Measurements from ENCODE around the gene KIF17. TPM values are rescaled to one million over a fixed set of nuclear protein-coding genes. Genes with fewer than 3 reads are reported as not detected.
"Not testable (repeated sequence)": the region's sequence is repeated elsewhere in the genome, so short reads cannot be mapped to it uniquely, and the experiment has no call there.

Gene KIF17
- total RNA-seq, 2 donors from 2014 or later, result 3.2 to 4.0 TPM

DNA sequence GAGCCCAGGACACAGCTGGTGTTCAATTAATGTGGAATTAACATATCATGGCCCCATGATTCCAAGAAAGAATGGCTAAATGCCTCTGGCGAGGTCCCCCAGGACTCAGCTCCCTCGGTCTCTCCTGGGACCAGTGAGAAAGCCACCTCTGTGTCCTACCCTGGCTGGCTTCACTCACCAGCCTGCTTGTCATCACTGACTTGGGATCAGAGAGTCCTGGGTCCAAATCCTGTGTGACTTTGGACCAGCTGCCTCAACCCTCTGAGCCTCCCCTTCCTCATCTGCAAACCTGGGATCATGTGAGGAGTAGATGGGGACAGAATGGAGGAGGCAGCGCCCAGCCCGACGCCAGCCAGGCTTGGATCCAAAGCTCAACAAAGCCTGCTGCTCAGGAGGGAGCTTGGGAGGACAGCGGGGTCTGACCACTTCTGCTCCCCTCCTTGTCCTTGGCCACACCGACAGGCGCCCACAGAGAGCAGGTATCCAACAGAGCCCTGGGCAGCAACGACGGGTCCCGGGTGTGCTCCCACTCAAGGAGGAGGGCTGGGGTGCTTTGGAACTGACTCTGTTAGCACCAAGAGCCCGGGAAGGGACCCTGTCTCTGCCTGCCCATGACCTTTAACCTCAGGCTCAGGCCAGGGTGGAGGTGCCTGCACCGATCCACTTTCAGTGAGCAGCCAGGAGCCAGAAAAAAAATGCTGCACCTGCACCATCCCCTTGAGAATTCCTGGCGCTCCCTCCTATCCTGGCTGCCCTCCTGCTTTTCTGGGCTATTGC lies 11.5 kb upstream of the KIF17 start:
- no peak for DNase-seq
- no peak for ATAC-seq
- intact Hi-C loops (cut with DNase I), result no loop called here

GRCh38 chr1:20728371-20729154 lies 10.8 kb upstream of the KIF17 start:
- ATAC-seq (no peak), DNase-seq (no peak)
- intact Hi-C loops (cut with DNase I), result no loop called here

- no peak for DNase-seq
- no peak for ATAC-seq
- intact Hi-C loops (cut with DNase I), result no loop called here
These were observed 10.0 kb upstream of the KIF17 start for GRCh38 chr1:20727746-20728316.

GRCh38 chr1:20726932-20727745 lies 9.3 kb upstream of the KIF17 start:
- no peak for DNase-seq
- intact Hi-C loops (cut with DNase I), result no loop called here
- no peak for ATAC-seq

DNA sequence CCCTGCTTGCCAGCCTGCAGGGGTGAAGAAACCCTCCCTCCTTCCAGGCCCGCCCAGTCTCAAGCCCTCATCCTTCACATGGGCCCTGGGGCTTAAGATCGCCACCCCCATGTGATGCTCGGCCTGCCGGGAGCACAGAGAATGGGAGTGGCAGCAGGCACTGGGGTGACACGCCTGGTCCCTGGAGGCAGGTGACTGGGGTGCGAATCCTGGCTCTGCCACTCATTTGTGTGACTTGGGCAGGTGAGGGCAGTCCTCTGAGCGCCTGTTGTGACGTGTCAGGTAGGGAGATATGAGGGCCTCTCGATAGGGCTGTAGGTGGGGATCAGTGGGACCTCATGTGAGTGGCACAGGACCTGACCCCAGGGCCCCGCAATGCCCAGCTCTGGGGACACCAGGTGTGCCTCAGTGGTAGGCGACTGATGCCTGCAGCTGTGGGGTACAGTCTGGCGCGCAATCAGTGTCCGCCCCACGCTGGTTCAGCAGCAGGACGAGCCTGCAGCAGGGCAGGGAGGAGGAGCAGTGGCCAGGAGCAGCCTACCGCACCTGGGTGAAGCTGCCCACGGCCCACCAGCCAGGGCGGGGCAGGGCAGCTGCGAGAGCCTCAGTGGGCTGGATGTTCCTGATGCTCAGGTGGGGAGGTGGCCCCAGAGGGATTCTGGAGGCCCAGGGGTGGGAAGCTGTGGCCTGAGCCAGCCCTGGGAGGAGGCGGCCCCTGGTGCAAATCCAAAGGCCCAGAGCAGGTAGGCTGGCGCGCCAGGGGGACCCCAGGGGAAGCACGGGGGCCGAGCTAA lies 8.5 kb upstream of the KIF17 start:
- intact Hi-C loops (cut with DNase I), result no loop called here
- DNase-seq, result no peak
- no peak for ATAC-seq

DNA sequence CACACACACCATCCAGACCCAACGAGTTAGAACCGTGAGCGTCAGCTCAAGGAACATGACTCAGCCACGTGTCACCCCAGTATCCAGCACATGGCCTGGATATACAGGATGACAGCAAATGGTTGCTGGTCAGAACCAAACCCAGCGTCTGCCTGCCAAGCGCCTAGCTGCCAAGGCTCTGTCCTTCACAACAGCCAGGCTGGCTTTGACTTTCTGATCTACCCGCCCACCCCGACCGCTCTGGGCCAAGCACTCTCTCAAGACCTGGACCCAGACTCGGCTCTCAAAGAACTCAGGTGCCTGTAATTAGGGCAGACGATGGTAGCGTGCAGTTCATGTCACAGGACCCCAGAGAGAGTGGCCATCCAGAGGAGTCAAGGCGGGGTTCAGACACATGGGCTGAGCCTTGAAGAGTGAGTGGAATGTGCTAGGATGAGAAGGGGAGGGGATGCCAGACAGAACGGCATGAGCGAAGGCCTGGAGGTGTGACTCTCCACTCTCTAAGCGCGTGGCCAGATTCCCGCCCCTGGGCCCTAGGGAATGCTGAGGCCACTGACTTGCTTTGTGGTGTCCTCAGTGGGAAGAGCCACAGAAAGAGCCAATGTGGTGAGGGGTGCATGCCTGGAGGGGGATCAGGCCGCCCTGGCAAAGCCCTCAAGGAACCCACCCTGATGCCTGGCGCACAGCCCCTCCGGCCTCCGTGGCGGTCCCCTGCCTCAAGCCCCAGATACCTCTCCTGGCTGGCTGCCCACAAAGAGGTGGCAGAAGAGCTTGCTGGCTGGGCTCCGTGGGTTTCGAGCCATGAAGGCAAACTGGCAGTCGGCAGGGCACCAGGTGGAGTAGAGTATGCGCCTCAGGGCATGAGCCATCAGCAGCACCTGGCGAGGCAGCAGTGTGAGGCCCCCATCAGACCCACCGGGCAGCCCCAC lies 7.6 kb upstream of the KIF17 start:
- intact Hi-C loops (cut with DNase I), result no loop called here
- ATAC-seq (no peak), DNase-seq (no peak)

DNA sequence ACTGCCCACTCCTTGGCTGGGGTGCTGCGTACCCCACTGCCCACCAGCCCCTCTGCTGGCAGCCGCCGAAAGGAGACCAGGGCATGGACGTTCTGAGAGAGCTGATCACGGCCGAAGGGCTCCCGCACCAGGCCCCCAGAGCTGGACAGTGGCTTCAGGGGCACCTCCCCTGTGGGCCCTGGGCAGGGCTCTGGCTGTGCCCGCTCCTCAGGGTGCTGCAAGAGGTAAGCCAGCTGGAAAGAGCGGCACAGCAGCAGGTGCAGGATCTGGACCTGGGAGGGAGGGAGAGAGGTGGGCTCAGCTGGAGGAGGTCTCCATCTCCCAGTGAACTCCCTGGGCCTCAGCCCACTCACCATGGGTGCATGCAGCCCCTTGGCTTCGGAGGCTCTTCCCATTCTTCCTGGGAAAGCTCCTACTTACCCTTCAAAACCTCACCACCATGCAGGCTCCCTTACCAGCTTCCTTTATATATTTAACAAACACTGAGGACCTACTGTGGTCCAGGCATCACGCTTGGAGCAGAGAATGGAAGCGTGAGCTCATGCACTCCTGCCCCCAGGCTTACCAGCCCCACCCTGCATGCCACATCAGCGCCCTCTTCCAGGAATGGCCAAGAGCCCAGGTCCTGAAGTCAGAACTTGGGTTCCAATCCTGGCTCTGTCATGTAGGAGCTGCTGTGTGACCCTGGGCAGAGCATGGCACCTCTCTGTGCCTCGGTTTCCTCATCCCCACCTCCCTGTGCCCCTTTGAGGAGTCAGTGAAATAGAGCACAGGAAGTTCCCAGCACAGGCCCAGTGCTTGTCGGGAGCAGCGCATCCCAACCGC lies 6.8 kb upstream of the KIF17 start:
- DNase-seq (no peak), ATAC-seq (no peak)
- intact Hi-C loops (cut with DNase I), result no loop called here

GRCh38 chr1:20723537-20724363 lies 5.9 kb upstream of the KIF17 start:
- no peak for DNase-seq
- no peak for ATAC-seq
- intact Hi-C loops (cut with DNase I), result no loop called here

GRCh38 chr1:20723159-20723536 lies 5.3 kb upstream of the KIF17 start:
- ATAC-seq (no peak), DNase-seq (no peak)
- intact Hi-C loops (cut with DNase I), result no loop called here

DNA sequence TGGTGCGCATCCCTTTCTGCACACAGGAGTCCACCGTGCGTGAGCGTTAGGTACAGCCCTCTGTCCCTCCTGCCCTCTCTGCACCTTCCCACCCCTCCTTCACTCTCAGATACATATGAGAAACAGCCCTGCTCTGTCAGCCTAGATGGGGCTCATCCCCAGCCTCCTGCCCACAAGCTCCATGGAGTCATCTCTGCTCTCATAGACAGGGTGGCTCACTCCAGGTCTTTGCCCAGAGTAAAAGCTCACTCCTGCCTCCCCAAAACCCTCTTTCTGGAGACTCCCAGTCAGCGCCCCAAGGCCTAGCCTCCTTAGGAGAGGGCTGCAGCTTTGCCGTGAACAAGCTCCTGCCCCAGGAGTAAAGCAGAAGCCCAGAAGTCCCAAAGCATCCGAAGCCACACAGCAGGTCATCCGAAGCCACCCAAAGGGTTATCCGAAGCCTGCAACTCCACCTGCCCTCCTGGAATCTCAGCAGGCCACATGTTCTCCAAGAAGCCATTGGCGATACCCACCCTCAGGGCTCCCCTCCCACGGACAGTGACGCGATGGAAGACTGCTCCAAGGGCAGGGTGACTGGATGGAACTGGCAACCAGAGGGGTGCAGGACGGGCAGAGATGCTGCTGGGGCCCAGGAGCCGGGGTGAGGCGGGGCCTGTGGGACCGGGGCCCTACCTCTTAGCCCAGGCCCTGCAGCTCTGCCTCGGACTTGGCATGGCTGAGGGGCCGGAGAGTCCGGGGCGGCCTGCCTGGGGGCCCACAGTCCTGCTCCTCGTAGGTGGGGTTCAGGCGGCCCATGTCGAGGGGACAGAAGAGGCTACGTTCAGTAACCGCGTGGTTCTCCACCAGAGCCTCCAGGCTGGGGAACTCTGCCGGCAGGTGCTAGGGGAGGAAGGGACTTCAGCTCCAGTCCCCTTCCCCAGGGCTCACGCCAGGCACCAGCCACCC lies 3.6 kb upstream of the KIF17 start:
- intact Hi-C loops (cut with DNase I), result no loop called here
- ATAC-seq, result no peak
- no peak for DNase-seq

DNA sequence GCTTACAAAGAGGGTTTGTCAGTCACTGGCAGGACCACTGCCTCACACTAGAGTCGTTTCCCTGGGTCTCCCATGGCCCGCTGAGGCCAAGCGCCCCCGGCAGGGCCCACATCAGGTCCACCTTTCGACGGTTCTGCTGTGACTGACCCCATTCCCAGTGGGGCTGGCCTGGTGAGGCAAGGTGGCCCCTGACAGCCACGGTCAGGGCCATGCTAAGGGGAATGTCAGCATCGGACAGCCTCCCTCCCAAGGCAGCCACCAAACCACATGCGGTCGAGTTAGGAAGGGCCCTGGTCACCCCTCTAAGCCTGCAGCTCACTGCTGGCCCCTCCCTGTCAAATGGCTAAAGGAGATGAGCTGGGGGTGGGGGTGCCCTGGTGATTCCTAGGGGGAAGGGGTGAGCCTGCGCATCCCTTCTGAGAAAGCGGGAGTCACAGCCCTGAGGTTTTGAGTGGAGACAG lies 2.9 kb upstream of the KIF17 start:
- intact Hi-C loops (cut with DNase I), result no loop called here
- ATAC-seq (no peak), DNase-seq (no peak)

DNA sequence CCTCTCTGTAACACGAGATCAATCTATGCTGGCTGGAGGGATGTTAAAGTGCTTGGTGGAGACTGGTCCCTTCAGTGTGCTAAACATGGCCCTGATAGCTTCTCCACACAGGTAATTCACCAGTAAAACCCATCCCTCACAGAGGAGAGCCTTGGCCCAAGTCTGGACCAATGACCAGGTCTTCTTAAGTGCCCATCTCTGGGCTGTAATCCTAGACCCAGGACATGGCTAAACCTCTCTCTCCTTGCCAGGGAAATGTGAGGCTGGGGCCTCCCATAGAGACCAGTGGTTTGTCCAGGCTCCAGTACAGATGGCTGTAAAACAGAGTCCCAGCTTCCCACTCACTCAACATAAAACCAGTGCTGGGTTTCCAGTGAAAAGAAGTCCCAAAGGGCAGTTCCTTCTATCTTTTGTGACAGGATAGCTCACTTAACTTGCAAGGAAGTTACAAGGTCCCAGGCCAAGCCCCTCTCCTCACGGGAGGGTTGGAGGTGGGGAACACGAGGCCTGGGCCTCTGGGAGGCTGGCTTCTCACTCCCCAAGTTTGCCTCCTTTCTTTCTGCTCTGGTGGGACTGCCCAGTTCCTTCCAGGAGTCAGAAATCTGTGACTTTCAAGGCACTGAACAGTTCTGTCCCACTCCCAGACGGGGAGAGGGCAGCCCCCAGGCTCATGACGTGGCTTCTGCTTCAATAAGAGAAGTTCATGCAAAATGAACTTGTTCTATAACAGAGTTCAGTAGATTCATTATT lies 2.2 kb upstream of the KIF17 start:
- intact Hi-C loops (cut with DNase I), result no loop called here
- ATAC-seq (no peak), DNase-seq (no peak)

GRCh38 chr1:20719261-20719660 lies 1.5 kb upstream of the KIF17 start:
- DNase-seq, result no peak
- ATAC-seq, result no peak
- intact Hi-C loops (cut with DNase I), result no loop called here

- intact Hi-C loops (cut with DNase I); ATAC-seq; DNase-seq: not testable (repeated sequence)
These were observed 606 bp upstream of the KIF17 start for GRCh38 chr1:20718343-20718882.
